Measurements from ENCODE around the gene CETN1.

Gene CETN1

DNA sequence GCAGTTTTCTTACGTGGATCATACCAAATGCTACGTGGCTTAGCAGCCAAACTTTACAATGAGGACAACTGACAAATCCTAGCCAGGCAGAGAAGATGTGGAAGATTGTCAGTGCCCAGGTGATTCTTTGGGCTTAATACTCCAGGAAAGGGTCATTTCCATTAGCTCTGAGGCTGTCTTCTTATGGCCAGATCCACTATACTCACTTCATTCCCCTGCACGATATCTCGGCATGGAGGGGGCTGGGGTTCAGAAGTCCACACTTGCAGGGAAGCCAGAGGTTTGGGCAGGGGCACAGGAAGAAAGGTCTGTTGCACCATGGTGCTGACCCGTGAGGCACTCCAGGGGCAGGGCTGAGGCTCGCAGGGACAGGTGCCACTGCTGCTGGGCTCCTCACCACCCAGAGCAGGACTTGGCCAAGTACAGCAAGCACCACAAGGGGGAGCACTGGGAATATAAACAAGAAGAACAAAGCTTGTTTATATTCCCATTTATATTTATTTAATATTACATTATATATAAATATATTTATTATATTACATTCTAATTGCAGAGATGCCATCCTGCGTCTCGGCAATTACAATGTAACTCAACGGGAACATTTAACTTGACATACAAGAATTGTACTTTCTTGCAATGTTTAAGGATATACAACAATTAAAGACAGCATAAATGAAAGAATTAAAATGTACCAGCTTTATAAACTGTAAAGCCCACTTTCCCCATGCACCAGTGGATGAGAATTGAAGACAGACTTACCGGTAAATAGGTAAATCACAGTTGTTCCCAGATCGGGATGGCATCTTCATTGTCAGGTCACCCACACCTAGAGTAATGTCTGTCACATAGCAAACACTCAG is 43.8 kb downstream of the CETN1 start:
- no peak for DNase-seq (ENCODE audit: low read depth)

GRCh38 chr18:627231-627630 is 47.1 kb downstream of the CETN1 start:
- DNase-seq (ENCODE audit: low read depth): no peak

- no peak for DNase-seq (ENCODE audit: low read depth)
These were observed 49.3 kb downstream of the CETN1 start for GRCh38 chr18:629269-630150.

DNA sequence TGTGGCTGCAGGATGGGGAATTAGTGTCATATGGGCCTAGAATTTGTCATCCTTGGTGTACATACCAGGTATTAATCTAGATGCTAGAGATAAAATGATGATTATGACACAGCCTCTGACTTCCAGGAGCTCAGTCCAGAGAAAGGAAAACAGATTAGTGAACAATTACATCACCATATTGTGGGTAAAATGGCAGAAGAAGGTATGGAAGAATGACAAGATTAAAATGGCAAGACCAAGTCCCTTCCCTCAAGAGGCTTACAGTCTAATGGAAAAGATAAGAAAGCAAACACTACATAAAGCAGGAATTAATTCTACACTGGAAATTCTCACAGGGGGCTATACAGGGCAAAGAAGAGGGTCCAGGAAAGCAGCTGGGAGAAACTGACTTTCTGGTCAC is 51.4 kb downstream of the CETN1 start:
- no peak for DNase-seq (ENCODE audit: low read depth)

Measured in CMK (cell line).